ENCODE results near the gene RPP25L. TPM values are rescaled to one million over a fixed set of nuclear protein-coding genes. Genes with fewer than 3 reads are reported as not detected.

RPP25L gene
- total and polyA plus RNA-seq, 9 of the 15 experiments (the other 6 are each of a cell fraction or from before 2014, with no cell fraction given): 16.3 to 43.7 (median 29.0) TPM

- intact Hi-C loops (cut with micrococcal nuclease): no loop called here
- FAIRE-seq (no peak), ATAC-seq (no peak), DNase-seq (ENCODE audit: extremely low read depth in 1 of 4, low spot score in 3 of 4) (no peak)
- no peak overlapping the region for H3K4me3 ChIP-seq
- no peaks in the 10 kb centered on the region for H3K79me2 ChIP-seq (ENCODE audit: control insufficient read depth, insufficient read depth, low read length)
- no TSS peak for BruUV-seq (replicated peaks)
- ChIA-PET CTCF (ENCODE audit: low intra/inter-chr PET ratio) (interaction anchor here (0.7 kb wide), 1 partner anchor 1297 kb away, joined by 3 read pairs; no protein-coding TSS in a partner anchor), POLR2A (interaction anchor here (1.1 kb wide), 1 partner anchor 21 kb away, joined by 4 read pairs; no protein-coding TSS in a partner anchor)
- H4K20me1 ChIP-seq (replicated peaks; ENCODE audit: control insufficient read depth, insufficient read depth, low read length): no peaks in the 10 kb centered on the region; the same call in 1 of the 2 replicates
- H3K36me3 ChIP-seq (ENCODE audit: control insufficient read depth, insufficient read depth, low read length): no peaks in the 10 kb centered on the region
- 0% methylated on average over 5 of the region's 8 CpGs for WGBS (ENCODE audit: insufficient coverage, low coverage, missing lambda C conversion rate)
- H3K9me1 ChIP-seq (ENCODE audit: control insufficient read depth, insufficient read depth, low read length): no peaks in the 10 kb centered on the region
- peaks cover 0 to 7% of the 10 kb centered on the region in 2 experiments; a peak in 2 of 5 replicates for H3K4me1 ChIP-seq (replicated peaks in 1 of 2; ENCODE audit: control insufficient read depth in 2 of 2, insufficient read depth in 2 of 2, low read length in 2 of 2)
- no peak overlapping the region for H2AFZ ChIP-seq (ENCODE audit: low read depth, low read length)
- in situ Hi-C loops (cut with MboI): no loop called here
- H3K9ac ChIP-seq (ENCODE audit: insufficient read depth in 1 of 2, low read depth in 2 of 2, low read length in 2 of 2): no peak overlapping the region
- TF ChIP-seq ZNF398 (CRISPR knock-in tag; IDR thresholded peaks at IDR 0.05): no peak
- no peak for TF ChIP-seq SMARCA4 (IDR thresholded peaks at IDR 0.05)
- no peak for TF ChIP-seq OTX1 (CRISPR knock-in tag; IDR thresholded peaks at IDR 0.05)
- no peak for TF ChIP-seq XRCC3 (IDR thresholded peaks at IDR 0.05)
- TF ChIP-seq TAF7 (tag; IDR thresholded peaks at IDR 0.05): no peak
- no peak for TF ChIP-seq CREB1 (IDR thresholded peaks at IDR 0.05)
- no peak for TF ChIP-seq CREB1 (CRISPR knock-in tag; IDR thresholded peaks at IDR 0.05)
- no peak for TF ChIP-seq ILF3 (IDR thresholded peaks at IDR 0.05; ENCODE audit: borderline replicate concordance)
- no peak for TF ChIP-seq ETS2 (tag; IDR thresholded peaks at IDR 0.05; ENCODE audit: borderline replicate concordance, poor library complexity, severe bottlenecking)
- TF ChIP-seq SIX5 (IDR thresholded peaks at IDR 0.05; ENCODE audit: borderline replicate concordance in 1 of 2, insufficient read depth in 1 of 2, low read depth in 1 of 2, low read length in 2 of 2): no peak
- H3K27me3 ChIP-seq (ENCODE audit: control insufficient read depth in 2 of 2, insufficient read depth in 2 of 2, low read length in 2 of 2): peaks cover 6 to 56% of the 10 kb centered on the region in 2 experiments; a peak in 4 of 5 replicates
- no peak overlapping the region for H3K4me2 ChIP-seq (ENCODE audit: insufficient read depth, low read length)
- no peak overlapping the region for H3K27ac ChIP-seq (ENCODE audit: extremely low read depth, low read depth, low read length)
- H3K9me3 ChIP-seq (replicated peaks; ENCODE audit: control insufficient read depth, insufficient read depth, low read depth, low read length): no peaks in the 10 kb centered on the region
Observed at GRCh38 chr9:34580358-34580757, 31.5 kb downstream of the RPP25L start.

Data from K562 (cell line).